Stimulated activated CD8-positive, alpha-beta memory T cell treated with anti-CD3 and anti-CD28 coated beads, Interleukin-12 subunit alpha, Interleukin-12 subunit beta, amount 100 ng/mL, for 24 hours (primary cell): ENCODE data around the gene BCL2.
"Not testable (repeated sequence)": the region's sequence is repeated elsewhere in the genome, so short reads cannot be mapped to it uniquely, and the experiment has no call there.

ENCODE experiments used
- DNase-seq: peaks from one replicate; pipeline ENCODE4 v3.0.0-alpha.2; 2020; ENCODE audit errors: extremely low read depth

The BCL2 gene

GRCh38 chr18:63319383-63320122, at the start of gene BCL2:
Gene BCL2 (minus strand): TSS chr18:63319769.
- no peak for DNase-seq

- no peak for DNase-seq
Measured at GRCh38 chr18:63368611-63369010, 49.0 kb upstream of the BCL2 start.

DNA sequence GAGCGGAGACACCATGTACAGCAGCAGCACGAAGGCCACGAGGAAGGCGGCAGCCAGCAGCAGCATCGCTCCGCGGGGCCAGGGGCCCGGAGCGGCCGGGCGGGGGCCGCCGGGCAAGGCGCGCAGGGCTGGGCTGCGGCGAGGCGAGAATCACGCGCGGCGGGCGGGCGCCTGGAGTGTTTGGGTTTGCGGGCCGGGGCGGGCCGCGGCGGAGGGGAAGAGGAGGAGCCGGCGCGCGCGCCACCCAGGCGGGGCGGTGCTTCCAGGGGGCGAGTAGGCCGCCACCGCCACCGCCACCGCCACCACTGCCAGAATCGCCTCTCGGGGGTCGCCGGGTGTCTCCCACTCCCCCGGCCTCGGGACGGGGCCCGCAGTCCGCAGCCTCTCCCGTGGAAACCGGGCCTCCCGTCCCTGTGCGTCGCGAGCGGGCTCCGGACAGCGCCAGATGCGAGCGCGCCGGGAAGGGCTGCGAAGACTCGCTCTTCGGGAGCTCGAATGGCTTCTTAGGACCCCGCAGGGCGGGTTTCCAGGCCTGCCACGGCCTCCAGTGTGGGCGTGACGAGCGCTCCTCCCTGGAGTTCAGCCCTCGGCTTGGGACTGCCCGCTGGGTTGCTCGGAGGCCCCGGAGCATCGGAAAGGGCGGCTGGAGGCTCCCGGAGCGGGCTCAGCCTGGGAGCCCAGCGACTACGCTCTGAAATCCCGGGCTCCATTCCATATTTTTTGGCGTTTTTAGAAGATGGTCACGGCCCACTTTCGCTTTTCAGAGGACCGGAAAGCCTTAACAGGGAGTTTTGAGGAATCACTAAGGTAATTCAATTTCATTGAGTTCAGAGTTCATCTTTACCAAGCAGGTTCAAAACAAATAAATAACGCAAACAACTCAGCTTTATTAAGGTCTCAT, 47.7 kb upstream of the BCL2 start, which contains the start of gene KDSR:
Gene KDSR (minus strand): TSS at position 154 of the 901 bp plus-strand sequence. CDS start 88 bp downstream, at position 66.
- peak; percentile 60 for DNase-seq

GRCh38 chr18:63366213-63367052, 46.9 kb upstream of the BCL2 start:
- DNase-seq = peak; percentile 42

GRCh38 chr18:63365876-63366212, 46.3 kb upstream of the BCL2 start:
- DNase-seq = no peak

DNA sequence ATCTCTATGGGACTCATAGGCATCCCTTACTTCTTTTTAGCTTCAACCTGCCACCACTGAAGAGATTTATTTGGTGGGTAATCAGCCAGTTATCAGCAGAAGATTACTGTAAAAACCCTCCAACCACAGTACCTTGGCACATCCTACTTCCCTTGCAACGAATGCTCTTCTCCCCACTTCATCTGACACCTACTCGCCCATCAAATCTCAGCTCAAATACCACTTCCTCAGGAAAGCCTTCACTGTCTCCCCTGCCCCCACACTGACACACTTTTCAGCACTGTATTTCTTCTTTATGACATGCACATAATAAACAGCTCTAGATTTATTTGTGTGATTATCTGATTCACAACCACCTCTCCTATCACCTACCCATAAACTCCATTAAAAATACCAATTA, 44.4 kb upstream of the BCL2 start:
- DNase-seq = no peak

DNA sequence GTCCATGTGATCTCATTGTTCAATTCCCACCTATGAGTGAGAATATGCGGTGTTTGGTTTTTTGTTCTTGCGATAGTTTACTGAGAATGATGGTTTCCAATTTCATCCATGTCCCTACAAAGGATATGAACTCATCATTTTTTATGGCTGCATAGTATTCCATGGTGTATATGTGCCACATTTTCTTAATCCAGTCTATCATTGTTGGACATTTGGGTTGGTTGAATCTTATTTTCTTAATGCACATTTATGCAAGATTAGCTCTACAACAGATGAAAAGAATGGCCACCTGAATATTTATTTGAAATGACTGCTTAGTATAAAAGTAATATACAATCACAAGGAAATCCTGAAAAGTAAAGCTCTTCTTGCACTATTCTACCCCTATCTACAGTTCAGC, 43.9 kb upstream of the BCL2 start:
- DNase-seq = not testable (repeated sequence)

DNA sequence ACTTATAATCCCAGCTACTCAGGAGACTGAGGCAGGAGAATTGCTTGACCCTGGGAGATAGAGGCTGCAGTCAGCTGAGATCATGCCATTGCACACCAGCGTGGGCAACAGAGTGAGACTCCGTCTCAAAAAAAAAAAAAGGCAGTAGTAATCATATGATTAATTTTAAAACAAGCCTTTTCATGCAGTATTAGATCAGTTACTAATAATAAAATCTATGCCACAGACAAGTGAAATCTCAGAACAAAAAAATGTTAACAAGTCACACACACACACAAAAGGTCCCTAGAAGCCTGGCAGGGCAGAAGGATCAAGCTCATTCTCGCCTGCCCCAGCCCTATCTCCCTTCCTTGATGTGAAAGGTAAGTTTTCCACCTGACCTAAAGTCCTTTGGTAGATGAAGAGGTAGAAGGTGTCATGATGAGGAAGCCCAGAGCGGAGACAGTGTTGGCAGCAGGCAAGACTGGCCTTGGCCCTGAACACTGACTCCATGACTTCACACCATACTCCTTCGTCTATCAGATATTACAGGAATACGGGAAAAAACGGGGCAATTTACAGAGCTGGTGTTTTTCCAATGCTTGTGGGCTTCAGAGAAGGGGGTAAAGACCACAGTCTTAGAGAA, 36.8 kb upstream of the BCL2 start:
- DNase-seq = no peak

DNA sequence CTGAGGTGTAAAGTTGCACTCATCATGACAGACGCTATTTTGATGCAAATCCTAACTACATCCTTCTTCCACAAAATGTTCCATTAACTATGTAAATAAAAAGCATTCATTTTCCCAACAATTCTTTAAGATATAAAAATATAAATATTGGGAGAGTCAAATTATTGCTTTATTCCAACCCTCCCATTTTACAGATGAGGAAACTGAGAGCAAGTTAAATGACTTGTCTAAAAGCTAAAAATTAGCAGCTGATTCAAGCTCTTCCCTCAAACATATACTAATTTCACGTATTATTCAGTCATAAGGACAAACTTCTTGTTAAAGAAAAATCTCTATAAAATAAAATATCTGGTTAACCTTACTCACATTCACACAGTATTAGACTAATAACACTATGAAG, 30.7 kb upstream of the BCL2 start:
- DNase-seq = no peak

DNA sequence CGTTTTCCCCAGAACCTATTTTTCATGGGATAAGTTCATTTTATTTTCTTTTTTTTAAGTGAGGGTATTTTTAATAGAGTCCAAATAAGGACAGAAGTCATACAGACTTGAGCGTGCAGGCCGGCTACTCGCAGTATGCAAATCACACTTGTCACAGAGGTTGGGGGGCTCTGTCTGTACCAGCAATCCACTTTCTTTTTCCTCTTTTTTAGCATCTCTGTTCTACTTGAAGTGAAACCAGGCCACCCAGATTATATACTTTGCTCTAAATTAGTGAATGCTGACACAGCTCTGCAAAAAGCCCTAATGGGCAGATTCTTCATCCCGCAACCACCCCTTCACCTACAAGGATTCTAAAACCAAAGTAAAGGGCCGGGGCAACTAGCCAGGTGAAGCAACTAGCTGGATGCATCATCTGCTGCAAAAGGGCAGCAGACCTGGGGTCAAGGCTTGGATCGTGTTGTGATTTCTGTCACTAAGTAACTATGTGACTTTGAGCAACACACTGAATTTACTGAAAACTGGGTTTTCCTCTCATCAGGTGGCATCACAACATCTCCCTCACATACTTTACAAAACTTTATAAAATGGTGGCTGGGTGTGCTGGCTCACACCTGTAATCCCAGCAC, 29.1 kb upstream of the BCL2 start:
- no peak for DNase-seq

DNA sequence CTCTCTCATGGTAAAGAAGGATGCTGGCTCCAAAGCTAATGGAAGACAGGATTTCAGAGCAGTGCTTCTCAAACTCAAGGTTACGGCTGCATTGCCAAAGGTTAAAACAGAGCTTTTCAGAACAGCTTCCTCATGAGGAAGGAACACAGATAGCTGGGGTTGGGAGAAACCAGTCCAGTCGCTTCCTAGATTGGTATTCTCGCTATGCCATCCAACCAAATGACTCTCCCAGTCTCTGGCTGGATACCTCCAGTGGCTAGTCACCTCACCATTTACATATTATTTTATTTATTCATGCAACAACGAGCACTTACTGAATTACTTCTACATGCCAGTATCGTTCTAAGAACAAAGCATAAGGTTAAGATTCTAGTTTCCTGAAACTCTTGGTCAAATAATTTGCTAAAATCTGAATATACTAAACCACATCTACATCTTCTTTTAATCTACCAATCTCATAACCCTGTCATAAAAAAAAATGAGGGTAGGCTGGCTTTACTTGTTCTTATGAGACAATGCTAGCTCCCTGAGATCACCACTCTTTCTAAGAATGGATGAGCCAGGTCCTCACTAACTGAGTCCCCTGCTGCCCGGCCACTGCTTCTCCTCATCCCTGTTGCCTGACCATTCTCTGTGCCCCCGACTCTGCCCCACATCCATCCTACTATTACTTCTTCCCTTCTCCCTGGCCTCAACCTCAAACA, 27.1 kb upstream of the BCL2 start:
- no peak for DNase-seq

- no peak for DNase-seq
Measured at GRCh38 chr18:63346031-63346430, 26.5 kb upstream of the BCL2 start.

DNA sequence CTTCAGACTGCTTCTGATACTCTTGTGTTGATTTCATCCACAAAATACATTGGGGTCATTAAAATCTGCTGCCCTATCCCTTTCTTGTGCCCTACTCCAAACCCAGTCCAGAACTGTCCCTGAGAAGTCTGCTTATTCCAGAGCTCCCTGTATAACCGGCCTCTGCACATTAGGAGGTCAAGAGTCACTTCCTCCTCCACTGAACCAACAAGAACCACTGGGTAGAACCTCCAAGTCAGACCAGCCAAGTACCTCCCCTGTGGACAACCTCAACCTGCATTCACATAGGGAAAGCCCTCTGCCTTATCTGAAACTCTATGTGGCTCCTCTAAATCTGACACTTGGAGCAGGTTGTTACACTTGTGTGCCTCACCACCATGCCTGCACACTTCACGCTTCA, 25.3 kb upstream of the BCL2 start:
- no peak for DNase-seq

GRCh38 chr18:63344263-63344662, 24.7 kb upstream of the BCL2 start:
- DNase-seq = no peak

DNA sequence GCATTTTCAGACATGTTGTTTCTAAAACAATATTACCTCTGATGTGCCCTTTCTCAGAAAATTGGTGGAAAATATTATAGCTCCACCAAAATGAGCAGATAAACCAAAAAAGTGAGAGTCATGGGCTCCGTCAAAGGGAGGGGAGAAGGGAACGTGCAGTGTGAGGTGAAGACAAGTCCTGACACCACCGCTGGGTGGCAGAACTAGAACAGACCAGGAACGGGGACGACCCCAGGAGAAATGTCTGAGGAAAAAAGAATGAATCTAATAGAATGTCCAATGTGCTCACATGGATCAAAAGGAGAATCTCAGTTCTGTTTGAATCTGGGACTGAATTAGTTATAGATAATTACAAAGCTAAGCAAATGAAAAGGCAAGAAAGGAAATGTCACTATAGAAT, 22.6 kb upstream of the BCL2 start:
- DNase-seq = no peak

- no peak for DNase-seq
Measured at GRCh38 chr18:63339920-63340484, 20.4 kb upstream of the BCL2 start.

- DNase-seq = no peak
Measured at GRCh38 chr18:63336366-63337099, 17.0 kb upstream of the BCL2 start.

DNA sequence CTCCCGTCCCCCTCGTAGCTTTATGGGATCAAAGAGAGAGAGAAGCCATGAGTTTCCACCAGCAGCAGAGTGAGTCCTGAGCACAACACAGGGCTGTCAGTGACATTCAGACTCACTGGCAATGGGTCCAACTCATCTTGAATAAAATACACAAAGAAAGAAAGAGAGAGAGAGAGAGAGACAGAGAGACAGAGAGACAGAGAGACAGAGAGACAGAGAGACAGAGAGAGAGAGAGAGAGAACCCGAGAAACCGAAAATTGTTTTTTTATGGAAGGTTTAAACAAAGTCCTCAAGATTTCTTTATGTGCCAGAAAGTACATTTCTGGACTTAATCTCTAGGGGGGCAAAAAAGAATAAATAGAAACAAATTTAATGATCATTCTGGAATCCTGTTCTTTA, 11.5 kb upstream of the BCL2 start:
- DNase-seq = no peak

DNA sequence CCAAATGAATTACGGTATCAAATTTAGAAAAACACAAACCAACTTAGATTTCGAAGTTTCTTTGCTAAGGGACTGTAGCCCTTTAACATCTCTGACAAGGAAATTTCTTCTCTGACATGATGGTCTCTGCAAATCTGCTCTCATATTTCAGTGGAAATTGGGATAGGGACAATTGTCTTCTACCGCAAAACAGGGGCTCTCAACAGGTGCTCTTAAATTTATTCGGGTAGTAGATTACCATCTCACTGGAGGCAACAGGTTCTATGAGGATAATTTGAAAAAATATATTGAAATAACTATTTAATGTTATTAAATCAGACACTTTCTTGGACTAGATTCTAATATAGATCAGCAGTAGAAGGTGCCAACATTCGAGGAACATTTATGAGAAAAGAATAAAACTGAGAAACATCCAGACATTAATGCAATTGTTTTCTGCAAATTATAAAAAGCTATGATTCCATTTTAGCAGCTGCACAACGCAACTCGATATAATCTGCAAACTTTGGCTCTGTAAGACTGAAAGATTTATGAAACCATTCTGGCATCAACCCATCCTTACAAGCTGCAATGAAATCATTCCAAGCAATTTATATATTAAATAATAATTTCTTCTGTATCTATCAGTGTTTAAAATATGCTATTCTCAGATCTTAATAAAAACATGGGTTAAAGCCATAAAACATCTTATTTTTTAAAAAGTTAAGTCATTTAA, 10.0 kb upstream of the BCL2 start:
- no peak for DNase-seq
